ELF-1 (cell line): ENCODE results near the gene BAIAP2.

Experiments
- DNase-seq: peaks from one replicate; pipeline ENCODE4 v3.0.0-alpha.2; 2016; ENCODE audit warnings: low read depth, low spot score

BAIAP2 gene

DNA sequence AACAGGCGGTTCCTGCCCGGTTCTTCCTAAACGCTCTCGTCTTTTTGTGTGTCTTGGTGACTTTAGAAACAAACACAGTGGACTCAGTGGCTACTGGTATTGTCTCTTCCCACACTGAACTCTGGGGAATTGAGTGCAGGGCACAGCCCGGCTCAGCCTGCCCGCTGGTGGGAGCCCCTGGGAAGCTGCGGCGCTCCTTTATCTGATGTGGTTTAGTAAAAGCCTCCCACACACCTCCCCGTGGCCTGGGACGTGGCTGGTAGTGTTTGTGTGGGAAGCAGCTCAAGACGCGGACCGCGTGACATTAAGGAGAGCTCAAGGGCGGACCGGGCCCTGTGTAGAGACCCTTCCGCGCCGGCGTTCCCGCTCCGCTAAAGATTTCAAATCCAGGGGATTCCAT lies 75.0 kb downstream of the BAIAP2 start:
- no peak for DNase-seq

DNA sequence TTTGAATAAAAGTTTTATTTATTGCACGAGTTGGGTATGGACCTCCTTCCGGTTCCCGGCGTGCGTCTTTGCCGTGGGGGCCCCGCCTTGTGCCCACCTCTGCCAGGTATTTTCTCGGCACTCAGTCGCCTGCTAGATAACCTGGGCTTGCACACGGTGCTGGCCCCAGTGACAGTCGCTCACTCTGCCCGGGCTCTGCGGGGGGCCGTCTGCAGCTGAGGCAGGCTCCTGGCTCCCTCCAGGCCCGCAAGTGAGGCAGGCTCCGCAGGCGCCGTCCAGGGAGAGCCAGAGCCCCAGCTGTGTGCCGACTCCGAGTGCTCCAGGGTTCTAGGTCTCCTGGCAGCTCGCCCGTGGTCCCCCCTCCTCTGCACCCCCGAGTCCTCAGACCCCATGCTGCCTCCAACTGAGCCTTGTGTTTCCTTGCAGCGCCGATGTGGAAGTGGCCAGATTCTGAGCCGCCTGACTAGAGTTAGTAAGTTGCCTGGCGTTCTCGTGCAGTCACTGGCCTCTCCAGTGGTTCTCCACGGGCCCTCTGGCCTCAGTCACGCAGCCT lies 75.6 kb downstream of the BAIAP2 start:
- DNase-seq = no peak

DNA sequence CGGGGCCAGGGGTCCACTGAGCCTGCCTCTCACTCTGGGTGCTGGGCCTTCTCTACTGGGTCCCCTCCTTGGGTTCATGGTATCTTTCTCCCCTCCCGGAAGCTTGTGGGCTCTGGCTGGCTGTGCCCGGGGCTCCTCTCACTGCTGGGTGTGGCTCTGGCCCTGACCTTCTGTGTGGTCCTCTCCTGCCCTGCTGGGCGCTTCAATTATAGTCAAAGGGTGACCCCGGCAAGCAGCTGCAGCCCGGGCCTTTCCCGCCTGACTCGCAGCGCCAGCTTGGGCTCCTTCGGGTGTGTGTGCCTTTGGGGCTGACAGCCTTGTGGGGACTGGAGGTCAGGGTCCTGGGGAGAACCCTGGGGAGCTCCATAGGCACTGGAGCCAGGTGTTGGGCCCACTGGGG lies 76.1 kb downstream of the BAIAP2 start:
- no peak for DNase-seq

DNA sequence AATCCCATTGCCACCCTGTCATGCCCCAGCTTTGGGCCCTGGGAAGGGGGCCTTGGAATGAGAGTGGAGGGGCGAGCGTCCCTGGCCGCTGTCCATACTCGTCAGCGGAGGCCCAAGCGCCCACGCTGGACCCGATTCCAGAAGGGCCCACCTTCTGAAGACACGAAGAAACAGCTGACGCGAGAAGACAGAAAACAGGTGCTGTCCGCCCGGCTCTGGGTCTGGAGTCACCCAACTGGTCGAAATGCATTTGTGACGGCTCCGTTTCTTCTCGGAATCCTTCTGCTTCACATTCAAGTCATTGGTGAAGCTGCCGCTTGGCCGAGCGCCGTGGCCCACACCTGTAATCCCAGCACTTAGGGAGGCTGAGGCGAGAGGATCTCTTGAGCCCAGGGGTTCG lies 77.5 kb downstream of the BAIAP2 start:
- no peak for DNase-seq

DNA sequence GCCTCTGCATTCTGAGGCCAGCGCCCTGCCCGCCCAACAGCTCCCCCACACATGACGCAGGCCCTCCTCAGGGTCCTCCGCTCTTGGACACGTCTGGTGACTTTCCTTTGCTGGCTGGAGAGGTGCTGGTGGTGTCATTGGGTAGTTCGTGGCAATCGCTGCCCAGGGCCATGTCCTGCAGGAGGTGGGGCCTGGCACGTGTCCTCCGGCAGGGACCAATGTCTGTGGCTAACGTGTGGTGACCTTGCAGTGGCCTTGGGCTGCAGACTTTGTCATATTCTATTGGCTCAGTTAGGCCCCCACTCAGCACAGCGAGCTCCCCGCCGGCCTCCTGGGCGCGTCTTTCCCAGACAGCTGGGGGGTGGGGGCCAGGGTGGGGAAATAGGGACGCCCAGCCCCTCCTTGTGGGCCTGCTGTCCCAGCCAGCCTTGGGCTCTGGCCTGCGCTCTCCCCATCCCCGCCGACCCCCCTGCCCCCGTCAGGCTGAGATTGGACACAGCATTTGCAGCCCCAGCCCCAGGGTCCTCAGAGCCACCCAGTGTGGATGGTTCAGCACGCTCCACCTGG lies 78.3 kb downstream of the BAIAP2 start:
- DNase-seq = no peak

DNA sequence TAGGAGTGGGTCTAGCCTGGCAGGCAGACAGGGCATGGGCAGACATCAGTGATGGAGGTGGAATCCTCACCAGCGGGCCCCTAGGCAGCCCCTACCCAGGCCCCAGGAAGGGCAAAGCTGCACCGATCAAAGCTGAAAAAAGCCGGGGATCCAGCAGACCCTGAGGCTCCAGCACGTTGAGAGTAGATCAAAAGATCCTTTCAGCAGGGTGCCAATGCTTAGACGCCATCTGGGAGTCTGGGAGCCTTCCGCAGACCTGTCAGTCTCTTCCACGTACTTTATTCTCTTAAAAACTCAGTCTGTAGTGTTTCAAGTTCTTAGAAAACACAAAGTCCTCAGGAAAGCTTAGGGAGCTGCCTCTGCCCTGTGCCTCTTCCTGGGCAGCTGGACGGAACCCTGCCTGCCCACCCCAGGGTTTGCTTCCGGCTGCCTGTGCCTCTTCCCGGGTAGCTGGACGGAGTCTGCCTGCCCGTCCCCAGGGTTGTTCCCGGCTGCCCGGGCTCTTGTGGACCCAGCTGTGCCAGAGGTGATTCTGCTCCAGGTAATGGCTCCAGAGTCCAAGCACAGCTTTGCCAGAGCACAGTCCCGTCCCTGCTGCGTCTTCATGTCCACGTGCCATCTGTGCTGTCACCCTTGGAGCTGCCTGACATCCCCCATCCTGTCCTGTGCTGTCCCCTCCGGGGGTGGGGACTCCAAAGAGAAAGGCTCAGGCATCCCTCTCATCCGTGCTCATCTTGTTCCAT lies 79.6 kb downstream of the BAIAP2 start:
- peak; percentile 63 for DNase-seq

DNA sequence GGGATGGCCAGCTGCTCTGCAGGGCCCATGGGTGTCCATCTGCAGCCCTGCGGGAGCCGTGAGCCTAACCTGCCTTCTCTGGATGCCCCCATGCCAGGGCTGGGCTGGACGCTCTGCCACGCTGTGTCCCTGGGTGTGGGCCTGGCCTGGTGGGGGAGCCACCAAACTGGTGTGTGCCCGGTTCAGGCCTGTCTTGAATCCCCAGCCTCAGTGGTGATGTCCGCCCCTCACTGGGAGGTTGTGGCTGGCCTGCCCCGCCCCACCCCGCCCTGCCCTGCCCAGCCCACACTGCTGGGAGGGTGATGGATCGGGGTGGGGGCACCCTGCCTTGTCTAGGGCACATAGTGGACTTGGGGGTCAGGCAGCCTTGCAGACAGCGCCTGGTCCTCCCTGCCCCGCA lies 80.3 kb downstream of the BAIAP2 start:
- DNase-seq = no peak

DNA sequence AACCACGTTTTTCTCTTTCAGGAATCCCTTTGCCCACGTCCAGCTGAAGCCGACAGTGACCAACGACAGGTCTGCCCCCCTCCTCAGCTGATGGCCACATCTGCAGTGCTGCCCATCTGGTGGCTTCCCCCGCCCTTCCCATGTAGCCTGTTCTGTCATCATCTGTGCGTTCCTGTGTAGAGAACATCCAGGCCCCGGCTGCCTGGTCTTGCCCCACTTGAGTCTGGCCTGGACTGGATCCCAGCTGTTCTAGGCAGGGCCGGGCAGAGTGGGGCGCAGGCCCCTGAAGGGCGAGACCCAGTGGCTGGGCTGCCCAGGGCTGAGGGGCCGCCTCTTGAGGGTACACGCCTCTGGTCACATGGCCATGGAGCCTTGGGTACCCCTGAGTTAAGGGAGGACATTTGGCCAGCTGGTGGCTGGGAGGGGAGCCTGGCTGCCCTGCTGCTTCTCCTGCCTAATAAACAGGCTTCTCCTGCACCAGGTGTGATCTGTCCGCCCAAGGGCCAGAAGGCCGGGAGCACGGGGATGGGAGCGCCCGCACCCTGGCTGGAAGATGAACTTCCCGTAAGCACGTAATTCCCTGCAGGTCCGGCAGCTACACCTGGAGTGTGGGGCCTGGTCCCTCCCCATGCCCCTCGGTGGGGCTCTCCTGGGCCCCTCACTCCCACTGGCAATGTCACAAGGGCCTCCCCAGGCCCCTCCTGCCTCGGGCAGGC lies 81.0 kb downstream of the BAIAP2 start:
- DNase-seq = no peak

DNA sequence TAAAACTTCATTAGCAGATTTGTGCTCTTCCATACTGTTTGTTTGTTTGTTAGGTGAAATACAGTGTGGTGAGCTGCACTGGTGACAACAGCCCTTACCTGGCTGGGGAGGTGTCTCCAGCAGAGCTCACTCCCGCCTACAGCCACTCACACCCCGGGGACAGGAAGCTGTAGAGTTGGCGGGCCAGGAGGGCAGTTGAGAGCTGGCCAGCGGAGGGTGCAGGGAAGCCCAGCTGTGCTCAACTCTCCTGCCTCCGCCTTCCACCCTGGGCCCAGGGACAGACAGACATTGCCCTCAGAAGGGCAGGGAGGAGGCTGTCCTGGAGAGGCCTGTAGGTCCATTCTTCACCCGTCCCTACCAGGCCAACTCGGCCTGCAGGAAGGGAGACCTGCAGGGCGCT lies 81.8 kb downstream of the BAIAP2 start:
- DNase-seq = no peak

DNA sequence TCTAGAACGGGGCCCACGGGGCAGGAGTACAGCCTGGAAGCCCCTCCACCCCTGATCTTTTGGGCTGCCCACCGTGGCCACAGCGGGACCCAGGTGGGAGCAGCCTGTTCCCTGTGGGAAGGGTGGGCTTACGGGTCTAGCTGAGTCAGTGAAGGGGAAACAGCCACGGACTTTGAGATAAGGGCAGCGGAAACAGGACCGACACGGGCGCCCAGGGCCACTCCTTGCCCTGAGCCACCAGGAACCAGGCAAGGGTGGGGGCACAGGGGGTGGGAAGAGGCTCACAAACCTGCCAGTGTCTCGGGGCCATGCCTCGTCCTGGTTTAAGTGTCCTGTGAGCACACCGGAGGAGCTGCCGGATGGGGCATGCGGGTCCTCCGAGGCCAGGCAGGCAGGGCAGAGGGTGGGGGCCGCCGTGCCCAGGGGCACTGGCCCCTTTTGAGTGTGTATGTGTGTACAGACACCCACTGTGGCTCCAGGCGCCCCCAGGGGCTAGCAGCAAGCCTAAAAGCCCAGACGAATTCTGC lies 82.8 kb downstream of the BAIAP2 start:
- DNase-seq = no peak

DNA sequence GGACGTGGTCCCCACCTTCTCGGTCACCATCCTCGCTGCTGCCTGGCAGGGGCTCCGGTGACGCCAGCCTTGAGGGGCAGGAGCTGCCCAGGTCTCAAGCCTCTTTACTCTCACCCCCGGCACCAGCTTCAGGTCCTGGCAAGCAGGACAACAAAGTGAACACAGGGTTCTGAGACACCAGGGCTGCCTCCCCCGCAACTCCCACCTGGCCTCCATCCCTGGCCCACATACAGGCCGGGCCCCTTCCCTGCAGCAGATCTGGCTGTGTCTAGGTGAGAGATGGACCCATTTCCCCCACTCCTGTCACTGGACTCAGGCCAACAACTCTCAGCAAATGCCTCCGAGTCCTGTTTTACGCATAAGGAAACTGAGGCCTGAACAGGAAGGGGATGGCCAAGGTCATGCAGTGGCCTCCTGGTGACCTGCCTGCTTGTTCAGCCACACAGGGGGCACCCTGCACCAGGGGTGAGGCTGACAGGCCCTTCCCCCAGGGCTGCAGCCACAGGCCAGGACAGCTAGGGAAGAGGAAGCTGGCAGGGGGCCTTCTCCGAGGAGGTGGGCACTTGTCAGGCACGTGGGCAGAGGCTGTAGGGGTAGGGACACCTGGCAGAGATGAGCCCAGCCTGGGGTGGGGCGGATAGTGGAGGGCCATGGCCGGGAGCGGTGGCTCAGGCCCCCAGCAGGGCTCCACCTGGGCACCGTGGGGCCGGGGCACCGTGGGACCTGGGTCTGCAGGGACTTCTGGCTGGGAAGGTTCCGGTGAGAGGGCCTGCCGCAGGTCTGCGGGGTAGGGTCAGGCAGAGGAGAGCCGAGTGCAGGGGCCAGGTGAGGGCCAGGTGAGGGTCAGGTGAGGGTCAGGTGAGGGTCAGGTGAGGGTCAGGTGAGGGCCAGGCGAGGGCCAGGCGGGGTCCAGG lies 83.6 kb downstream of the BAIAP2 start:
- no peak for DNase-seq

DNA sequence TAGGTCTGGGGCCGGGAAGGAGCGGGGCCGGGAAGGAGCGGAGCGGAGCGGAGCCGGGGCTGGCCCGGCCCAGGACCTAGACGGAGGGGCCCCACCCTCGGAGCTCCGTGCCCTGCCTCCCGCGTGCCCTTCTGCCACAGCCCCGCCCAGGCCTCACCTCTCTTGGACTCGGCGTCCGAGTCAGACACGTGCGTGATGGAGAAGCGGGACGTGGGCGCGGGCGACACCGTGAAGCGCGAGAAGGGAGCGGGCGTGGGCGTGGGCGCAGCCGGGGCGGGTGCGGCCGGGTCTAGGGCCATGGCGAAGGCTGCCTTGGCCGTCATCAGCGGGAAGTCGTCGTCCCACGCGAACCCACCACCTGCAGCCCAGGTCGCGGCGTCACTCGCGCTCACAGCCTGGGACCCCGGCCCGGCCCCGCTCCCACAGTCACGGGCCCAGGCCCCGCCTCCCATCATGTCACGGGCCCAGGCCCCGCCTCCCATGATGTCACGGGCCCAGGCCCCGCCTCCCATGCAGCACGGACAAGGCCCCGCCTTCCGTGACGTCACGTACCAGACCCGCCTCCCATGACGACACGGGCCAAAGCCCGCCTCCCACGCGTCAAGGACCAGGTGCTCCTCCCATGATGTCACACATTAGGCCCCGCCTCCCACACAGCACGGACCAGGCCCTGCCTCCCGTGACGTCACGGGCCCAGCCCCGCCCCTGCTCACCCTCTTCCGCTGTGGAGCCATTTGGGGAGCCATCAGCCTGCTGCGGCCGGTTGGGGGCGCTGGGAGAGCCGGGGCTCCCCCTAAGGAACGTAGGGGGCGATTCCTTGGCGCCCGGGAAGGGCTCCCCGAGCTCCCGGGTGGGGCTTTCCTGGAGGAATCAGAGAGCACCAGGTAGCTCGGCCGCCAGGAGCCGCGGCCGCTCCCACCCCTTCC lies 84.5 kb downstream of the BAIAP2 start:
- DNase-seq = peak; percentile 94

DNA sequence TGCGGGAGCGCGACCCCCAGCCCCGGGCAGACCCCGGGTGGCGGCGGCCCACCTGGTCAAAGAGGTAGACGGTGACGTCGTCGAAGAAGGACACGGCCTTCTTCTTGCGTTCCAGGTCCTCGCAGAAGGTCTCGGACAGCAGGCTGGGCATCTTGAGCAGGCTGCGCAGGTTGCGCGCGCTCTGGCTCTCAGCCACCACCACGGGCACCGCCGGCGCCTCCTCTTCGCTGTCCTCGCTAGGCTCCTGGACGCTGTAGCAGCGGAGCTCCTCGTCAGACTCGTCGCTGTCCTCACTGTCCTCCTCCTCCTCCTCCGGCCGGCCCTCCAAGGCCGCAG lies 85.2 kb downstream of the BAIAP2 start:
- no peak for DNase-seq

DNA sequence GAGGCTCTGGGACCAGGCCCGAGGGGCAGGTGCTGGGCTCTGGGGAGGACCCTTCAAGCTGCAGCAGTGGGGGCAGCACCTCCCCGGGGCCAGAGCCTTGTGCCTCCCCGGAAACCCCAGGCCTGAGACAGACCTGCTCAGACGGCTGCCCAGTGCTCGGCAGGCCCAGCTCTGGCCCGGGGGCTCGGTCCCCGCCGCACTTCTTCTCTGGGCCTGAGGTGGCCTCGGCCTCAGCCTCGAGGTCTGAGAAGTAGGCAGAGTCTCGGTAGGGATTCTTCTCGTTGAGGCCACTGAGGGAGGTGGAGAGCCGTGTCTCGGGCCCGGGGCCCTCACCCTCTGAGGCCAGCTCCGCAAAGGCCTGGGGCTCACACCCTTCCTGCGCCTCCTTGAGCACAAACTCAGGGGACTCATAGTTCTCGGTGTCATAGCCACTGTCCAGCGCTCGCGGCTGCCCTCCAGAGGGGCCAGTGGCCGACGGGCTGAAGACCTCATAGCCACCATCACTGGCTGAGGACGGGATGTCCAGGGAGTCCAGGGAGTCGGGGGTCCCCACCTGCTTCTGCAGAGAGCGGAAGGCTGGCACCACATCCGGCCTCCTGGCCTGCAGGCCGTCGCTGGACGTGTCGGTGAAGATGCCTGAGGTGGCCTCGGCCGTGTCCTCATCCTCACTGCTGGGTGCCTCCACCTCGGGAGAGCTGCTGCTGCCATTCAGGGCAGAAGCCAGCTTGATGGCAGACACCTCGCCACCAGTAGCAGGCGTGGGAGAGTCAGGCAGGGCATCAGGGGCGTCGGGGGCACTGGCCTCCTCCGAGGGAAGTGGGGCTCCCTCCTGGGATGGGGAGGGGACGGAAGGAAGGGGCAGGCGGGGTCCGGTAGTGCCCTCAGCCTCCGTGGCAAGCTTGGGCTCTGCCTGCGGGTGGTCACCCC lies 86.0 kb downstream of the BAIAP2 start:
- no peak for DNase-seq

DNA sequence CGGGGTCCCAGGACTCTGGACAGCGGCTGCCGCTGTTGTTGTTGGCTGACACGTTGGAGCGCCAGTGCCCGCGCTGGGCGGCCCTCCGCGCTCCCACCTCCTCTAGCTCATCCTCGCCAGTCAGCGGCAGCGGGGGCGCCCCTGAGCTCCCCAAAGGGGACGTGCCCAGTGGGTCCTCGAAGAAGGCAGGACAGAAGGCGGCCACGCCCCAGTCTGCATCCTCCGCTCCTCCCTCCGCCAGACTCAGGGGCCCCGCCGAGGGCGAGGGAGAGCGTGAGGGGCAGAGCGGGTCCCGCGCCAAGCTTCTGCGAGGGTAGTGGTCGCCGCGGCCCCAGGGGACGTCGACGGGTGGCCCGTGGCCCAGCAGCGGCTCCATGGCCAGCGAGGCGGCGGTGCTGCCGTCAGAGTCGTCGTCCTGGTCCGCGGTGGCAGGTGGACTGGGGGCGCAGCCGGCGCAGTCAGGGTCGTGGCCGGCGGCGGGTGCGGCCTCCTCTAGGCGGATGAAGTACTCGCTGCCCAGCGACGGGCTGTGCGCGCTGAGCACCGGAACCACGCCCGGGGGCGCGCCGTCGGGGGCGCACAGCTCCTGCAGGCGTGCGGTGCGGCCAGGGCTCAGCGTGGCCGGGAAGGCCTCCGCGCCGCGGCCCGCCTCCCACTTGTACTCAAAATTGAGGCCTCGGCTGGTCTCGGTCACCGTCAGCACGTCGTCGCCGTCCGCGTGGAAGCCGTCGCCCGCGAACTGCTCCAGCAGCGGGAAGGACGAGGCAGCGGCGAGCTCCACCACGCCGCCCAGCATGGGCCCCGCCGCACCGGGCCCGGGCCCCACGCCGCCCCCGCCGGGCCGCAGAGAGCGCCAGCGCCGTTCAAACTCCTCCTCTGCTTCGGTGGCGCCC lies 87.1 kb downstream of the BAIAP2 start:
- no peak for DNase-seq

DNA sequence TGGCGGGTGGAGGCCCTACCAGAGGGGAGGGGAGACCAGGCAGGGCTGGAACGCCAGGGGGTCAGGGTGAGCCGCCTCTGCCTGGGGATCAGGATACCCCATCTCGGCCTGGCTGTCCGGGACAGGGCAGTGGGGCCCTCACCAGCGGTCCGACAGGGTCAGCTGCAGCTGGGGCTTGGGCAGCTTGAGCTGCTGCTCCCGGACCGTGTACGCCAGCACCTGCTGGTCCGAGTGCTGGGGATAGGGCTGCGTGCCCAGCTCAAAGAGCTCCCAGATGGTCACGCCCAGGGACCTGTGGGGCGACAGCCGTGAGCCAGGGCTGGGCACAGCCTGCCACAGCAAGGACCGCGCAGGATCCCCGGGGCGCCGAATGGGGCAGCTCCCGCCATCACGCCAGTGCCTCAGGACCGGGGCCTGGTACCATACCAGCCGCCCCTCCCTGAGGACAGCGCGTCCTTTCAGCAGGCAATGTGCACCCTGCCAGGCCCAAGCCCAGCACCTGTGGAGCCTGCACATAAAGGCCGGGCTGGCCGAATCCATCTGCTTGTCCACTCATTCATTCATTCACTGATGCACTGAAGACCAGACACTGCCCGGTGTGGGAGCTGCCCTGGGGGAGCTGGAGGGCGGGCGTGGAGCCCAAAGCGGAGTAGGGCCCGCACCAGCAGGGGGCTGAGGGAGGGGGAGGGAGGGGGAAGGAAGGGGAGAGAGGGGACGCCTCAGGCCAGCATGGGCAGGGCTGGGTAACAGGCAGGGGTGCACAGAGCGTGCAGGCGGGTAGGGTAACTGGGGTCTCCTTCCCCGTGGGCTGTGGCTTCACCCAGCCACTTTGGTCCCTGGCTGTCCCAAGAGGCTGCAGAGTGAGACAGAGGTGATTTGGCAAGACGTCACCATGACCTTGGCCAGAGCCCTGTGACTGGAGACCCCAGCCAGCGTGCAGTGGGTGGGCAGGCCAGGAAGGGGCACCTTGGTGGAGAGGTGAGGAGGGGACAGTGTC lies 88.4 kb downstream of the BAIAP2 start:
- DNase-seq = no peak

DNA sequence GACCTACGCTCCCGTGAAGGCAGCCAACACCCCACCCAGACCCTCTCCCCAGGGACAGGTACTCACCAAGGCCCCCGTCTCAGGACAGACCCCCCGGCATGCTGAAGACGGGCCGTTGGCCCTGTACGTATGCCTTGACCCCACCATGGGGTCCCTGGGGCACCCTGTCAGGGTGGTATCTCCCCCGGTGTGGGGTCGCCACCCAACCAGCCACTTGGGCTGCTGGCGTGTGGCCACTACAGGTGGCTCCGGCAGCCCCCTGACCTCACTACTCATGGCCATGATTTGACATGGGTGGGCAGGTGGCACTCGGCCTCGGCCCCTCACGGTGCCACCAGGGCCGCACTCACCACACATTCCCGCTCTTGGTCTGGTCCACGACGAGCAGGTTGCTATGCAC lies 89.4 kb downstream of the BAIAP2 start:
- no peak for DNase-seq
